Measurements from ENCODE around the gene FRMD4A.
"Not testable (repeated sequence)": the region's sequence is repeated elsewhere in the genome, so short reads cannot be mapped to it uniquely, and the experiment has no call there.

The FRMD4A gene

GRCh38 chr10:14285941-14286560 lies 44.7 kb downstream of the FRMD4A start:
- no peak for DNase-seq

DNA sequence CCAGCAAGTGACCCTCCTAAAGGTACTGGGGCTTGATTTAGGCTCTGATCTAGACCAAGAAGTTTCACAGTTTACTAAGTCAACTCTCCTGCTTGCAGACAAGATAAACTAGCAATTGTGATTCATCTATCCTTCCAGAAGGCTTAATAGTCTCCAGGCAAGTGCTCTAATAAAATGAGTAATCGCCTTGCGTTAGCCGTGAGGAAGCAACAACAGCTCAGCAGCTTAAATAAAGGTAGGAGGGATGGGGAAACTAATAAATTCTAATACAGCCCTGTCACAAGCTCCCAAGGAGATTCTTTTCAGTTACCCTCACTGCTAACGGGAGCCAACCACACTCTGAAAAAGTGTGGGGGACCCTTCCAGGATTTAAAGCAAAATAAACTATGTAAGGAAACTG lies 48.4 kb downstream of the FRMD4A start:
- no peak for DNase-seq

GRCh38 chr10:14278533-14278932 lies 52.2 kb downstream of the FRMD4A start:
- DNase-seq = no peak

DNA sequence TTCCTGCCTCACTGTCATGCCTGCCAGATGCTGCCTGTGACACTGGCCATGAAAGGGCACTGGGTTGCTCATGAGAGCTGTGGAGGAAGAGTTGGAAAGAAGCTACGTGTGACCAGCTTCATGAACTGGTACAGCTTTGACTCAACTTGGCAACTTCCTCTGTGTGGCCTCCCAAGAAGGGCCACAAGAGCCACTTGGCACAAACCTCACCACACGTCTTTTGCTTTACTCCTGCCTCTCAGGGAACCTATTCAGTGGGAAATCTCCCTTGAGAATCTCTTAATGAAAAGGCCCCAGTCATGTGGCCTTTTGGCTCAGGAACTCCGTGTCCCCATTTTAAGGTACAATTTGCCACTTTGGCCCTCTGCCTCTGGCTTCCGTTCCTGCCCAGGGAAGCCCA lies 54.5 kb downstream of the FRMD4A start:
- no peak for DNase-seq

- no peak for DNase-seq
Measured at GRCh38 chr10:14271621-14272020, 59.1 kb downstream of the FRMD4A start.

- DNase-seq = no peak
Measured at GRCh38 chr10:14270370-14270769, 60.4 kb downstream of the FRMD4A start.

DNA sequence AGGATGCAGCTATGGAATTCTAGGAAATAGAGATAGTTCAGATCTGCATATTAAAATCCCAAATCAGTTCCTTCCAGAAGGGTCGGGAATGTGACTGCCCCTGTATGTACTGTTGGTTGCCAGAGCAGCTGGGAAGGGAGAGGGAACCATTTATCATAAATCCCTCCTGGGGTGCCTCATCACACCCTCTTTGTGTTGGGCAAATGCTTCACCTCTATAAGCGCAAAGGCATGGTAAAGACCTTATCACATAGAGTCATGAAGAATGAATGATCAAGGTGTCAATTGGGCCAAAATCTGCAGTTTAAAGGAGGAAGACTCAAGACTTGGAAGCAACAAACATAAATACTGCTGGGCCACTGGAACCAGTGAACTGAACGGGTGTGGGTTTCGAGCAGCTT lies 65.0 kb downstream of the FRMD4A start:
- DNase-seq = no peak

GRCh38 chr10:14262836-14263425 lies 67.8 kb downstream of the FRMD4A start:
- no peak for DNase-seq

- no peak for DNase-seq
Measured at GRCh38 chr10:14261336-14261735, 69.4 kb downstream of the FRMD4A start.

DNA sequence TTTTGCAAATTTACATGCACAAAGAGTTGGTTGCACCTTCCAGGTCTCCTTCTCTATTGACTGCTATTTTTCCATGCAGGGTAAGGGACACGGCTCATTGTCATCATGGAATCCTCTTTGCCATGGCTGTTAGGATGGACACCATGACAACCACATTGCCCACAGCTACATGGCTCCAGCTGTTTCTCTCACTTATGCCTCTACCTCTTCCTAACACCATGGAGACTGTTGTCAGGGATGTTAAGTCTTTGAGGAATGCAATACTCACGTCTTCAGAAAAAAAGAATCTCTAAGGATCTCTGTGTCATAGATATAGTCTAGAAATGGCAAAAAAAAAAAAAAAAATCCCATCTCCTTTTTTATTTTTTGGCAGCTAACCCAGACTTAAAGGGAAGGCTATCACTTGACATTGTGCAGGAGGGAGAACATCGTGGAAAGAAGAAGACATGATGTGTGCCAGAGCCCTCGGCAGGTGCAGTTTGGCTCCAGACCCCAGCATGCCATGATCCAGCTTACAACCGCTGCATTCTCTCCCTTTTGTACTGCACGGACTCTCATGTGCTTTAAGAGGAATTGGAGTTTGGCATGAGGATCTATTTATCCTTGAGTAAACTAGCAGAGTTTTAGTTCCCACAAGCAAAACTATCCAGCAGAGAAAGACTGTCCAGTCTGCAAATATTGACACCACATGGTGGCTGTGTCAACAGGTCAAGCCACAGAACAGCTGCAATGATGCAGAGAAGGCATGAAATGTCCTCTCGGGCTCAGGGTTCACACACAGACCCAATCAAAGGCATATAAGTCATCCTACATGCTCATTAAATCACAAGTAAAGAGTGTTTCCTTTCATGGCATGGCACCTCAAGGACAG lies 70.8 kb downstream of the FRMD4A start:
- no peak for DNase-seq

DNA sequence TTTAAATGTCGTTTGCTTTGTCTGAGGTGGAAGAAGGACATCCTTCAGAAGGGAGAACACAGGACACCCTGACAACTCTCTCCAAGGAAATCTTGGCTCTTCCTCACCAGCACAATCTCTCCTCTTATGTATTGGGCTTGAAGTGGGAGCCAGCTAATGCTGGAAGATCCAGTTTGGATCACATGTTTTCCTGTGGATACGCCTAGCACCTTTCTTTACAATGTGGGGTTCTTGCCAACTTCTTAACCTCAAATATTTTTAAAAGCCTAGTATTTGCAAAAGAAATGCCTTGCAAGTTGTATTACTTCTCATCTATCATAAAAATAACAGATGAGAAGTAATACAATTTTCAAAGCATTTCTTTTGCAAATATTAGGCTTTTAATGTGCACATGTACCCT lies 76.4 kb downstream of the FRMD4A start:
- no peak for DNase-seq

- DNase-seq = no peak
Measured at GRCh38 chr10:14253711-14254110, 77.0 kb downstream of the FRMD4A start.

GRCh38 chr10:14253079-14253478 lies 77.6 kb downstream of the FRMD4A start:
- no peak for DNase-seq

- DNase-seq = no peak
Measured at GRCh38 chr10:14250496-14251076, 80.1 kb downstream of the FRMD4A start.

DNA sequence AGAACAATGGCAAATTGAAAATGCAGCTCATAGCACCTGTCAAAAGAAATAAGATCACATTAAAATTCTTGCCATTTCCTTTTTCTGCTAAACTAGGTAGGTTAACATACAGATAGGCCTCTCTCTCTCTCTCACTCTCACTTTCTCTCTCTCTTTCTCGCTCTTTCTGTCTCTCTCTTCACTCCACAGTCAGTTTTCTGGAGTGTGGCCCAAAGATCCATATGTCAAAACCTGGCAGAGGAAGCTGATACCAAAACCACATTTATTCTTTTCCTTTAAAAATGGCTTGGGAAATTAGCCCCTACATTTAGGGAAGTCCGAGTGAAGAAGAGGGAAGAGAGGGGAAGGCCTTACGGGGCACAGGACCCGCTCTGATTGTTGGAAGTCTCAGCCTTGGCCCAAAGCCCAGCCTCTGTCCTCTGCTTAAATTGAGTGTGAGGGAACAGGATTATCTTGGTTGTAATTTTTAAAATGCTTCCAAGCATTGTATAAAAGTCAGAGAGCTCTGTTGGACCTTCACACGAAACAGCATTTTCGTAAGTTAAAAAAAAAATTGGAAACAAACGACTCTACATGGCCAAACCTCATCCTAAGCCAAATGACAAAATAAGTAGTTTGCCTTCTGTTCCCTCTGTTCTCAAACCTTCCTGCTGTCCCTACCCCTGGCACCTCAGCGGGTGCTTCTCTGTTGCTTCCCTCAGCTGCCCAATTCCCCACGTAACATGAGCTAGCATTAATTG lies 83.2 kb downstream of the FRMD4A start:
- no peak for DNase-seq

DNA sequence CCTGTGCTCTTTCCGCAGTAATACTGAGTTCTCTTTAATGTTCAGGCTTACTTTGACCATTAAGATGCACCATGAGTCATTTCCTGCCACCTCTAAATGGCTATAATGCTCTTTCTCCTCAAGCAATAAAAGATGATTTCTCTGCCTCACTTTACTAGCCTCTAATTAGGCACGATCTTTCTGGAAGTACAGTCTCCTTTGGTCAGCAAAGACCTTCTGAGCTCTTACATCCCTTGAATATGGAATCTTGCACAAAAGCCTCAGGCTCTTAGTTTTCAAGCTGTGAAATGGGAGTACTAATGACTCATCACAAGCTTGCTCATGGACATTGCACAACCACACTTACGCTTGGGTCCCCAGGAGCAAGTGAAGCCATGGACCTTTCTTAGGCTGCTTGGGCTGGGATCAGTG lies 85.9 kb downstream of the FRMD4A start:
- DNase-seq = no peak

DNA sequence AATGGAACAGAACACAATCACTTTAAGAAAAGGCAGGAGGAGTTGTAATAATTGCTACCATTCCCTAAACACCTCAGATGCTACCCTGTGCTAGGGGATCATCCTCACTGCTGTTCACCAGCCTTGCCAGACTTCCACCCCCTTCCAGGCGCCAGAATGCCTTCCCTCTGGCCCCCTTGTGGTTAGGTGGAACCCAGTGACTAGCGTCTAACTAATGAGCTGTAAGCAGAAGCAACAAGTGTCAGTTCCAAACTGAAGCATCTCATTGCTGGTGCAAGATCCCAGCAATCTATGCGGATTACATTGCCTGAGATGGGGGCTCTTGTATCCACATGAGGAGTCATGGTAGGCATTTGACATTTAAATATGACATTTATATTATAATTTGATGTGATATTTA lies 86.6 kb downstream of the FRMD4A start:
- DNase-seq = no peak

GRCh38 chr10:14243221-14243620 lies 87.5 kb downstream of the FRMD4A start:
- DNase-seq = no peak

GRCh38 chr10:14241196-14241595 lies 89.5 kb downstream of the FRMD4A start:
- no peak for DNase-seq

- no peak for DNase-seq
Measured at GRCh38 chr10:14240253-14241189, 90.2 kb downstream of the FRMD4A start.

GRCh38 chr10:14238659-14239058 lies 92.1 kb downstream of the FRMD4A start:
- DNase-seq = not testable (repeated sequence)

DNA sequence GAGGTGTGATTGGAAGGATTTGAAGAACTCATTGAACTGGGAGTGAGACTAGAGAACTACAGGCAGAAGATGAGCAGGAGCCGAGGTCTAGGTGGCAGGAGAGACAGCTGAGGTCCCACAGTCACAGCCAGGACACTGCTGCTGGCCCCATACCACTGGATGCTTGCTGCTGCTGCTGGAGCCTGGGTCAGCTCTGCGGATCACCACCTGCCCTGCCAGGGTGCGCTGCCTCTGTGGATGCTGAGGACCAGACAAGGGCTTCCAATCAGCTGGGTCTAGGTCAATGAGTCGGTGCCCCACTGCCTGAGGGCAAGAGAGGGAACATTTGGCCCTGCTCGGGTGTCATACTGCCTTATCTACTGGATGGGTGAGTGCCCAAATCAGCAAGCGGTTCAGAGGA lies 94.4 kb downstream of the FRMD4A start:
- no peak for DNase-seq

Data from activated CD4-positive, alpha-beta T cell treated with anti-CD3 and anti-CD28 coated beads, Interleukin-2, amount 50 U/mL, for 48 hours (primary cell).